ENCODE measurements around the gene CELSR2.

GRCh38 chr1:109246141-109246551 lies 3.2 kb upstream of the CELSR2 start:
- TF ChIP-seq POLR2AphosphoS5 (IDR thresholded peaks at IDR 0.05; ENCODE audit: low read depth, low read length), result no peak
- no peak for TF ChIP-seq POU2F2 (IDR thresholded peaks at IDR 0.05; ENCODE audit: low read depth, low read length)
- TF ChIP-seq POLR2A (IDR thresholded peaks at IDR 0.05; ENCODE audit: low read depth, low read length), result no peak

Data from GM12891 (cell line).